Vagina (tissue), 2 donors: Measurements from ENCODE around the gene CTNND2. TPM values are rescaled to one million over a fixed set of nuclear protein-coding genes. Genes with fewer than 3 reads are reported as not detected.

Source experiments
- DNase-seq, 2 donors: peaks; one replicate each; pipeline ENCODE4 v3.0.0-alpha.2; 2017; ENCODE audit errors: extremely low spot score in 2 of 2
- H3K27ac ChIP-seq: fragments of 200-600 bp; sonication (generic); one replicate; pipeline ENCODE4 v1.5.1; 2019
- H3K27me3 ChIP-seq: fragments of 200-600 bp; sonication (generic); one replicate; pipeline ENCODE4 v1.5.1; 2019
- H3K36me3 ChIP-seq, 2 donors: fragments of 200-600 bp; sonication (generic); one replicate each; pipeline ENCODE4 v1.5.1; 2017 to 2019
- H3K4me1 ChIP-seq: fragments of 200-600 bp; sonication (generic); one replicate; pipeline ENCODE4 v1.5.1; 2019
- H3K4me3 ChIP-seq, 2 donors: fragments of 200-600 bp; sonication (generic); 1 replicate in 1 of 2; 2 replicates in 1 of 2; pipeline ENCODE4 v1.5.1; 2016 to 2019
- H3K9me3 ChIP-seq: fragments of 200-600 bp; sonication (generic); one replicate; pipeline ENCODE4 v1.5.1; 2019
- POLR2A ChIP-seq, 2 donors: fragments of 450-650 bp; IDR thresholded peaks; one replicate each; pipeline ENCODE4 v1.6.1; 2017; ENCODE audit warnings: antibody characterized with exemption in 2 of 2, mild to moderate bottlenecking in 2 of 2, moderate library complexity in 2 of 2
- POLR2AphosphoS5 ChIP-seq, 2 donors: sonication (generic); formaldehyde crosslinking; IDR thresholded peaks; one replicate each; pipeline ENCODE4 v1.9.0; 2017; ENCODE audit warnings: antibody characterized with exemption in 2 of 2, mild to moderate bottlenecking in 2 of 2, low read depth in 1 of 2; ENCODE audit not compliant: insufficient read depth in 1 of 2
- intact Hi-C: fragments of 100-400 bp; cut with DNase I; formaldehyde crosslinking; loops from one replicate; pipeline ENCODE4 v1.15.1; 2023
- total RNA-seq: library from RNA; depleted of rRNA; stranded (reverse); fragments of >200 nt; gene quantifications from one replicate; pipeline ENCODE4 v1.2.3, GENCODE V29; 2016
- TF ChIP-seq, protein P1 (sequence below), 3 experiments: fragments of 450-650 bp in 2 of 3; fragments of 200-600 bp in 1 of 3; sonication (generic) in 1 of 3; IDR thresholded peaks; one replicate each; pipeline ENCODE4 v1.5.1; 2017 to 2019; ENCODE audit warnings: antibody characterized with exemption in 3 of 3, mild to moderate bottlenecking in 2 of 3, moderate library complexity in 2 of 3

The CTNND2 gene
- total RNA-seq, 1 donor from 2014 or later: 1.7 TPM

DNA sequence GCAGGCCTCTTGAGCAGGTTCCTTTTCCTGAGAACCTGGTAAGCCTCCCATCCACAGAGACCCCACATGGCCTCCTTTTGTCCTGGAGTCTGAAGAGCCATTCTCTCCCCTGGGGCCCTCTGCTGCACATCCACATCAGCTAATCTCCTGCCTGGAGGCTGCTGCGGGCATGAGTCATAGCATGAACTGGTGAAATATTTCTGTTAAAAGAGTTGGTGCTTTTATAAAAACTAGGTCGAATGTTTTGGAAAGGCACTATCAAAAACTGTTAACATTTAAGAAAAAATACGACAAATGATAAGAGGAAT is 399.4 kb downstream of the CTNND2 start:
- Histone ChIP-seq H3K9me3 (no peaks in the 10 kb centered on the region), H3K4me3 (no peak overlapping the region), H3K27ac (no peak overlapping the region), H3K36me3 (no peaks in the 10 kb centered on the region), H3K27me3 (no peaks in the 10 kb centered on the region), H3K4me1 (no peaks in the 10 kb centered on the region)
- TF ChIP-seq POLR2AphosphoS5 (IDR thresholded peaks at IDR 0.05; ENCODE audit: insufficient read depth in 1 of 2, low read depth in 1 of 2) (no peak), POLR2A (IDR thresholded peaks at IDR 0.05) (no peak)
- TF ChIP-seq, protein P1, sequence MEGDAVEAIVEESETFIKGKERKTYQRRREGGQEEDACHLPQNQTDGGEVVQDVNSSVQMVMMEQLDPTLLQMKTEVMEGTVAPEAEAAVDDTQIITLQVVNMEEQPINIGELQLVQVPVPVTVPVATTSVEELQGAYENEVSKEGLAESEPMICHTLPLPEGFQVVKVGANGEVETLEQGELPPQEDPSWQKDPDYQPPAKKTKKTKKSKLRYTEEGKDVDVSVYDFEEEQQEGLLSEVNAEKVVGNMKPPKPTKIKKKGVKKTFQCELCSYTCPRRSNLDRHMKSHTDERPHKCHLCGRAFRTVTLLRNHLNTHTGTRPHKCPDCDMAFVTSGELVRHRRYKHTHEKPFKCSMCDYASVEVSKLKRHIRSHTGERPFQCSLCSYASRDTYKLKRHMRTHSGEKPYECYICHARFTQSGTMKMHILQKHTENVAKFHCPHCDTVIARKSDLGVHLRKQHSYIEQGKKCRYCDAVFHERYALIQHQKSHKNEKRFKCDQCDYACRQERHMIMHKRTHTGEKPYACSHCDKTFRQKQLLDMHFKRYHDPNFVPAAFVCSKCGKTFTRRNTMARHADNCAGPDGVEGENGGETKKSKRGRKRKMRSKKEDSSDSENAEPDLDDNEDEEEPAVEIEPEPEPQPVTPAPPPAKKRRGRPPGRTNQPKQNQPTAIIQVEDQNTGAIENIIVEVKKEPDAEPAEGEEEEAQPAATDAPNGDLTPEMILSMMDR (IDR thresholded peaks at IDR 0.05): no peak
- intact Hi-C loops: no loop called here
- no peak for DNase-seq

DNA sequence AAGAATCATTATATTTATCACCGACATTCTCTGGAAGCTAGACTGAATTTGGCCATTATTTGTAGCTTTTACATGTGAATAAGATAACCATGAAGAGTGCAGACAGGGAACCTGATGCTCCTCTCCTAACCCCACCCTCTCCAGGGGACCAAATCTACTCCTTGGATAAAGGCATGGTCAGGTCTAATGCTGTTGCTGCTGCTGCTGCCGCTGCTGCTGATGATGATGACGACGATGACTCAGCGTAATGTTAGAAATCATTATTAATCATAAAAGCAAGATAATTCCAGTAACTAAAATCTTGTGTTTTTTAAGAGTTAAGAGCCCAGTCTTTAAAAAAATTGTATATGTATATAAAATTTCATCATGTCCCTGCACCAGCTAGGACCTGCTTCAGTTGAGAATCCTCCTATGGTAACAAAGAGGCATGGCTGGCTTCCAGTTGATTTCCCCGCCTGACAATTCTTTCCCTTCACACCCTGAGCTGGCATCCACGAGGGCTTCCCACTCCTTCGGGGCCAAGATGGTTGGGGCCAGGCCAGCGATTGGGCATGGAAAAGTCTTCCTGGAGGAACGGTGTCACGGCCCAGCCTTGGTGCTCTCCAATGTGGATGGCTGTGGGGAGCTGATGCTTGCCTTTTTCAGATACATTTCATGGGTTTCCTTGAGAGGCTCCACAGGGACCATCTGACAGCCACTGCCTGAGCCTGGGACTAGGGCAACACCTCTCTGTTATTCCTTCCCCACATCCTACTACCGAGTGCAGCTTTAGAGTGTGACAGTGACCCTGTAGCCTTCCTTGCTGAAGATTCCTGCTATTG is 400.0 kb downstream of the CTNND2 start:
- intact Hi-C loops: no loop called here
- Histone ChIP-seq H3K4me1 (no peaks in the 10 kb centered on the region), H3K27ac (no peak overlapping the region), H3K36me3 (no peaks in the 10 kb centered on the region), H3K4me3 (no peak overlapping the region), H3K27me3 (no peaks in the 10 kb centered on the region), H3K9me3 (no peaks in the 10 kb centered on the region)
- no peak for TF ChIP-seq POLR2AphosphoS5 (IDR thresholded peaks at IDR 0.05; ENCODE audit: insufficient read depth in 1 of 2, low read depth in 1 of 2)
- DNase-seq: no peak

DNA sequence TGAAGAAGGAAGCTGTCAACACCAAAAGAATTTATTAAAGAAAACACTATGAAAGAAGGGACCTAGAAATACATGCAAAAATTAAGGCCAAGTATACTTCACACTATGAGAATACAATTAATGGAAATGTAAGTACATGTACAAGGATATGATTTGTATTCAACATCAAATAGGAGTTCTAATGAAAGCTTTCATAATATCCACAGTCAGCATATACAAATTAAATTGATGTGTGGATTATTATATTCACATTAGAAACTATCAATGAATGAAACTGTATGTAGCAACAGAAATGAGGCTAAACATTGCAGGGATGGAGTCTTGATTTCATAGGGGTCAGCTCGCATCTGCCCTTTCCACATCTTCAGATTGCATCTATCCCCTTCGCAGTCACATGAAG is 401.5 kb downstream of the CTNND2 start:
- H3K36me3 ChIP-seq: no peaks in the 10 kb centered on the region
- no peak overlapping the region for H3K4me3 ChIP-seq
- intact Hi-C loops: no loop called here
- TF ChIP-seq POLR2A (IDR thresholded peaks at IDR 0.05) (no peak), POLR2AphosphoS5 (IDR thresholded peaks at IDR 0.05; ENCODE audit: insufficient read depth in 1 of 2, low read depth in 1 of 2) (no peak)
- TF ChIP-seq, protein P1 (IDR thresholded peaks at IDR 0.05): no peak
- no peak overlapping the region for H3K27ac ChIP-seq
- no peak for DNase-seq
- no peaks in the 10 kb centered on the region for H3K4me1 ChIP-seq
- no peaks in the 10 kb centered on the region for H3K27me3 ChIP-seq
- no peaks in the 10 kb centered on the region for H3K9me3 ChIP-seq

DNA sequence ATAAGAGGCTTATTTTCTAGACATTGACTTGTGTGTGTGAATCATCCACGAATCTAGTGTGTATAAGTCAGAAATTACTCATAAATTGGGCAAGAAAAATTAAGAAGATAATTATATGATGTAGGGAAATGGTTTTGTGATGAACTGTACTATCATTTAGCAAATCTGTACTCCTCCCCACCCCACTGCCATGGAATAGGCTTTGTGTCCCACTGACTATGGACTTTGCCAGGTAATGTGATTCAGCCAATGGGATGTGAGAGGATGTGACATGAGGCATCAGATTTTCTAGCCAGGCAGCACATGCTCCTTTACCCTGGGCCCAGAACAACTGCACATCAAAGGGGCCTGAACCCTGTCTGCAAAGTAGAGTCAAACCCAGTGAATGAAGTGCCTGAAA is 406.6 kb downstream of the CTNND2 start:
- no peaks in the 10 kb centered on the region for H3K36me3 ChIP-seq
- H3K27me3 ChIP-seq: no peaks in the 10 kb centered on the region
- no peak overlapping the region for H3K4me3 ChIP-seq
- H3K27ac ChIP-seq: no peak overlapping the region
- H3K9me3 ChIP-seq: no peaks in the 10 kb centered on the region
- TF ChIP-seq, protein P1 (IDR thresholded peaks at IDR 0.05): no peak
- TF ChIP-seq POLR2A (IDR thresholded peaks at IDR 0.05): no peak
- TF ChIP-seq POLR2AphosphoS5 (IDR thresholded peaks at IDR 0.05; ENCODE audit: insufficient read depth in 1 of 2, low read depth in 1 of 2): no peak
- H3K4me1 ChIP-seq: no peaks in the 10 kb centered on the region
- intact Hi-C loops: no loop called here
- no peak for DNase-seq

DNA sequence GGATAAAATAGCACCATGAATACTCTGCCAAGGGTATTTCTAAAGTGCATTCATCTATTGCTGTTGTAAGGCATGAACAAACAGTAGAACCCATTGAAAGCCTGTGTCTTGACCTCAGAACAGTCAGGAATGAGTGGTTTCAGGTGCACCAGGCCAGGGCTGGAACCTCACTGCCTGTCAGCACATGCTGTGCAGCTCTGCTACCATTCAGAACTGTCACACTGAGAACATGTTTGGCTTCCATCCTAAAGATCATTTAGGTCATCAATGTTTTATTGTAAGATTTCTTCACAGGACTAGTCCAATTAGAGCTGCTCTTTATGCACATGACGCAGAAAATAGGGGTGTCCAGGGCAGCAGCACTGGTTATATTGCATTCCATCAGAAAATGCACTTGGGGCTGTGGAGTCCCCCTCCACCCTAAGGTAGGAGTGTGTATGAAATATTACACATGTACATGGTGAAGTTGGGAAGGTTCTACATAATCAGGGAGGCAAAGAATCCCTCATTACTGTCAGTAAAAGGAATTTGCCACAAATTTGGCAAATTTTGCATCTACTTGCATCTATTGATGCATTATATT is 408.0 kb downstream of the CTNND2 start:
- Histone ChIP-seq H3K27me3 (no peaks in the 10 kb centered on the region), H3K36me3 (no peaks in the 10 kb centered on the region), H3K9me3 (no peaks in the 10 kb centered on the region), H3K4me1 (no peaks in the 10 kb centered on the region), H3K27ac (no peak overlapping the region), H3K4me3 (no peak overlapping the region)
- no peak for DNase-seq
- TF ChIP-seq, protein P1 (IDR thresholded peaks at IDR 0.05): no peak
- TF ChIP-seq POLR2AphosphoS5 (IDR thresholded peaks at IDR 0.05; ENCODE audit: insufficient read depth in 1 of 2, low read depth in 1 of 2) (no peak), POLR2A (IDR thresholded peaks at IDR 0.05) (no peak)
- intact Hi-C loops: no loop called here
